ENCODE measurements around the gene NABP1.

- TF ChIP-seq TAF1 (IDR thresholded peaks at IDR 0.05; ENCODE audit: low read depth) (no peak), CREB1 (IDR thresholded peaks at IDR 0.05; ENCODE audit: low read depth) (no peak), FOXM1 (IDR thresholded peaks at IDR 0.05; ENCODE audit: borderline replicate concordance, low read depth) (no peak), MAX (IDR thresholded peaks at IDR 0.05) (no peak), CEBPB (IDR thresholded peaks at IDR 0.05) (no peak), REST (IDR thresholded peaks at IDR 0.05; ENCODE audit: low read depth) (no peak), YY1 (IDR thresholded peaks at IDR 0.05; ENCODE audit: low read depth) (no peak), EP300 (IDR thresholded peaks at IDR 0.05; ENCODE audit: borderline replicate concordance) (no peak), NFIC (IDR thresholded peaks at IDR 0.05) (no peak), RAD21 (IDR thresholded peaks at IDR 0.05; ENCODE audit: low read depth) (no peak), TCF12 (IDR thresholded peaks at IDR 0.05; ENCODE audit: low read depth) (no peak), EGR1 (IDR thresholded peaks at IDR 0.05) (no peak)
Observed at GRCh38 chr2:191682126-191682525, 4.2 kb downstream of the NABP1 start.

Measured in Ishikawa (cell line).